Superior temporal gyrus (tissue), 1 donor: Measurements from ENCODE around the gene IPCEF1.
"Not testable (repeated sequence)": the region's sequence is repeated elsewhere in the genome, so short reads cannot be mapped to it uniquely, and the experiment has no call there.

Experiments used
- DNase-seq: peaks from one replicate; pipeline ENCODE4 v3.0.0-alpha.2; 2016; ENCODE audit errors: extremely low spot score

IPCEF1 gene

DNA sequence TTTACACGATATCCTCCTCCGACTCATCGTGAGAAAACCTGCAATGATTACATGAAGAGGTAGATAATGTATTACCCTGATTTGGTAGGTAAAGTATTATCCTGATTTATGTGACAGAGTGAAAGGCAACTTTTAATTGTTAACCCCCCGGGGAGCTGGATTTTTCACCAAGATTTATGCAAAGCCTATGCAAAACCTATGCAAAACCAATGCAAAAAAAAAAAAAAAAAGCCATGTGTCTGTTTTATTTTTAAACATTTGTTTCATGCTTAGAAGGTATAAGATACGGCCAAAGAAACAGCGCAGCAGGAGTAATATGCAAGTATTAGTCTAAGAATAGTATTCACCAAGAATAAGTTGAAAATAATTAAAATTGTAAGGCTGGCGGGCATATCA lies 109.9 kb downstream of the IPCEF1 start:
- no peak for DNase-seq

DNA sequence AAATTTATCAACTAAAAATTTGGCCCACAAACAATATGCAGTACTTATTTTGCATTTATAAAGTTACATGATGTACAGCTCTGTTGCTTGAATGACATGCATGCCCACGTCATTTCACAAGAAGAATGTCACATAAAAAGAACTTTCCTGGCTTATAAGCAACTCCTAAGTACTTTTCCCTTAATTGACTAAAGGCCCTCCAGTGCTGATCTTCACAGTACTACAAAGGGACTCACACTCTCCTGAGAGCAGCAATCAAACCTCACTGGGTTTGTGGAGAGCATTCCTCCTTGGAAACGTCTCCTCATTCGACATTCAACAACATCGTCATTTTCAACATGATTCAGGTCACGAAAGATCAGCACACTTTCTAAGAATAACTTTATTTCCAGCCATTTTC lies 111.1 kb downstream of the IPCEF1 start:
- DNase-seq, result no peak

DNA sequence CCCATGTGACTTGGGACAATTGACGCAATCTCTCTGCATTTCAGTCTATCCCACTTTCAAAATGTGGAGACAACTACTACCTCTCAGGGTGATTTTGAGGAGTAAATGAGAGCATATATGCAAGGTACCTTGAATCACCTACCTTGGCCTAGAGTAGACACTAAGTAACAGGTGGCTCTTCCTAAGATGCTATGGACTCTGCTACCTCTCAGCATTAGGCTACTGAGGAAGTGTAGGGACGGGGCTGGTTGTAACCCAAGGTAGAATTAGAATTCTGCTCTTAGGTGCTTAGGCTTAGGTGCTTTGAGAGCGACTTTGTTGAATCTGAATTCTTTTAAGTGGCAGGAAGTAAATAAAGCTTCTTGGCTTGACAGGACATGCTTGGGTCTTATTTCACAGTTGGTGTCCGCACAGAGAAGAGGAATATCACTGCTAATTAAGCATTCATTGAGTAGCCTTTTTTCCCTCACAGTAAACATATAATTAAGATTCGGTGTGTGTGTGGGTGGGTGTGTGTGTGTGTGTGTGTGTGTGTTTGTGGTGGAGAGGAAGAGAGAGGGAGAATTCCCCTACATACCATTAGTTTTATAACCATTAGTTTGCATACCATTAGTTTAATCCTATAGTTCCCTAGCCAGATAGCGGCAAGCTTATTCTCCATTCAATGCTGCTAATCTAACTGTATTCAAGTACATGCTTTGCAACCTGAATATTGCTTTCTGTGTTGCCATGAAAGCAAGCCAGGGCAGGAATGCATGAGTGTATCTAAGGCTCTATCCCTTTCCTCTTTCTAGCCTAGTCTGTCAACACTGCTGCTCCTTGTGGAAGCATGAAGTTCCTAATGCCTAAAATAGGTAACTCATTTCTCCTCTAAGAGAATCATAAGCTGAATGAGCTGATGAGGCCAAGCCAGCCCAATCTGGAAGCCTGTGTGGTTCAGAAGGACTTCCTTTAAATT lies 112.5 kb downstream of the IPCEF1 start:
- DNase-seq, result peak; percentile 48

DNA sequence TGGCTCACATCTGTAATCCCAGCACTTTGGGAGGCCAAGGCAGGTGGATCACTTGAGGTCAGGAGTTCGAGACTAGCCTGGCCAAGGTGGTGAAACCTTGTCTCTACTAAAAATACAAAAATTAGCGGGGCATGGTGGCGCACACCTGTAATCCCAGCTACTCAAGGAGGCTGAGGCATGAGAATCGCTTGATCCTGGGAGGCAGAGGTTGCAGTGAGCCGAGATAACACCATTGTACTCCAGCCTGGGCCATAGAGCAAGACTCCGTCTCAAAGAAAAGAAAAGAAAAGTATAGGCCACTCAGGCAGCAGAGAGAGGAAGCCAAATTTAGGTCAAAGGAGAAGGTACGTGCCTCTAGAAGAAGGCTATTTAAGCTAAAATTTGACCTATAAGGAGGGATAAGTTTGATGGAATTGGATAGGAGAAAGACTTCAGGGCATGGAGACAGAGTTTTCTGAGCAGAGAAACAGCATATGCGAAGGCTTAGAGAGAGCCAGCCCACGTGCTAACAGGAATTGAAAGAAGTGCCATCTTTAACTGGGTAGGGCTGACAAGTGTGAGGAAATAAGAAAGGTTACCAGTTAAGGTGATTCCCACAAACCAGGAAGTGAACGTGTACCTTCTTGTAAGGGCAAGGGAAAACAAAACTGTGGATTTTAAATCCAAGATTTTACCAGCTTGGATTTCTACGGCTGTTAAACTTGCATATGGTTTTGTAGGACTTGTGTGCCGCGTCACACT lies 113.8 kb downstream of the IPCEF1 start:
- DNase-seq, result no peak

DNA sequence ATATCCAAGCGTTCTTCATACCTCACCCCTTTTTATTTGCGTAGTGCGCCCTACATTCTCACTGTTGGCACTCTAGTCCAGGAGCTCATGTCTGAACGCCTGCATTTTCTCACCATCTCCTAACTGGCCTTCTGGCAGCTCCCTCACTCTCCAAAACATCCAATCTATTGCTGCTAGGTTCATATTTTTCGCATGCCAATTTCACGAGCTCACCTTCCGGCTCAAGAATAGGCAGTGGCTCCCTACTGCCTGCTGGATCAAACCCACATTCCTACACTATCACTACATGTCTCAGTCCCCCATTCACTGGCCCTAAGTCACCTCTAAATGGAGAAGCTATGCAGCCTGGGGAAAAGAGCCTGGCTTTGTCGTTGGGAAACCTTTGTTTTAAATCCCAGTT lies 115.0 kb downstream of the IPCEF1 start:
- no peak for DNase-seq

DNA sequence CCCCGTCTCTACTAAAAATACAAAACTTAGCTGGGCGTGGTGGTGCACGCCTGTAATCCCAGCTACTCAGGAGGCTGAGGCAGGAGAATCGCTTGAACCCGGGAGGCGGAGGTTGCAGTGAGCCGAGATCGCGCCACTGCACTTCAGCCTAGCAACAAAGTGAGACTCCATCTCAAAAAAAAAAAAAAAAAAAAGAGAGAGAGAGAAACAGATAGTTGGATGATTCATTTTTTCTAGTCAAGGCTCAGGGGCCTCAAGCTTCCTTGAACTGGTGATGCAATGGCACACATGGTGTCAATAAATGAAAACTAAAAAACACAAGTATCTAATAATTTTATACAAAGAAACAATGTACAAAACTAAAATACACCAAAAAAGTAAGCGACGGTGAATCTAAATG lies 115.5 kb downstream of the IPCEF1 start:
- DNase-seq, result not testable (repeated sequence)

DNA sequence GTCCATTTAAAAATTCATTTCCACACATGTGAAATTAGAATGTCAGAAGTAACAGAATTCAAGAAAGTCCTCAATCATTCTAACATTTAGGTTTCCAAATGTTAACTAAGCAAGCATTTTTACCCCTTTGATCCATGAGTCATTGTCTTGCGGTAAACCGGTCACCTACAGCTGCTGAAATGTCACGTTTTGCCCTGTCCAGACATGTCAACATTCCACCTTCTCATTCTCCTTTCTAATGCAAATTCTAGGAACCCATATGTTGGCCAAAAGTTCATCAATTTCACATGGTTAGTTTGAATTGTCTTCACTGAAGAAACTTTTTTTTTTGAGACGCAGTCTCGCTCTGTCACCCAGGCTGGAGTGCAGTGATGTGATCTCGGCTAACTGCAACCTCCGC lies 117.2 kb downstream of the IPCEF1 start:
- DNase-seq, result no peak

DNA sequence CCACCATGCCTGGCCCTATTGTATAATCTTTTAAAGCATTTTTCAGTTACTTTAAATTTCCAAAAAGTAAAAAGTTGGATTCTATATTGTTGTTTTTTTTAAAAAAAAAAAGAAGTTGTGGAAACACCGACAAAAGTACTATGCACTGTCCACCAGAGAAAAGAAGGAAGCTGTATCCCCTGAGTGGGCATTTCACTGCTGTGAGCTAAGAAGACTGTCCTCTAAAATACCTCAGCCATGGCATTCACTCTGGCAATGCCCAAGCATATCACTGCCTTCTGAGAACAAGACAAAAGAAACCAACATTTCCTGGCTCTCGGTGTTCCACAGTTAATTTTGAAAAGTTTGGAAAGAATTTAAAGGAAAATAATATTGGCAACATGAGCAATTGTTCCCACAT lies 117.8 kb downstream of the IPCEF1 start:
- no peak for DNase-seq

DNA sequence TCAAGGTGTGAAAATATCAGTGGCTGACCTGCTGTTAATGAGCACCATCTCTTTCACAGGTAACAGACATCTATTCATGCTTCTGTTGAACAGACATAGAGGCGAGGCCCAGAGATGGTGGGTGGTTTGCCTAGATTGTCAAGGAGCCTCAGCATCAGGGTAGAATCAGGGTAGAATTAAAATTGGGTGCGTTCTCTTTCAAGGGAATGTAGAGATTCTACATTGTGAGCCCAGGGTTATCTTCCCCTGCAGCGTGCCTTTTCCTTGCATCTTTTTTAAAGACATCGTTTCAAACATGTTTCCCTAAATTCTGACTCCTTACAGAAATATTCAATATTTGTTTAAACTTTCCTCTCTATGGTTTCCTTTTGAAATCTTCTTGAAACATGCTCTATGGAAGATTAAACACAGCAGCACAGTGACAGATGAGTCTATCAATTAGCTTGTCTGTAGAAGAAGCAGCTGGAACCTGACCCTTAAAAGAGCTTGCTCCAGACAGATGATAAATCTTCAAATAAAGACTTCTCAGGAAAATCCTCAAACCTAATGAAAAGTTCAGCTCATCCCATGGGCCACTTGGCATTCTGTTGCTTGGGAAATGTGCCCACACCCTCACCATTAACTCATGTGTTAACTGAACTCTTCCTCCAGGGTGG lies 119.8 kb downstream of the IPCEF1 start:
- DNase-seq, result no peak

DNA sequence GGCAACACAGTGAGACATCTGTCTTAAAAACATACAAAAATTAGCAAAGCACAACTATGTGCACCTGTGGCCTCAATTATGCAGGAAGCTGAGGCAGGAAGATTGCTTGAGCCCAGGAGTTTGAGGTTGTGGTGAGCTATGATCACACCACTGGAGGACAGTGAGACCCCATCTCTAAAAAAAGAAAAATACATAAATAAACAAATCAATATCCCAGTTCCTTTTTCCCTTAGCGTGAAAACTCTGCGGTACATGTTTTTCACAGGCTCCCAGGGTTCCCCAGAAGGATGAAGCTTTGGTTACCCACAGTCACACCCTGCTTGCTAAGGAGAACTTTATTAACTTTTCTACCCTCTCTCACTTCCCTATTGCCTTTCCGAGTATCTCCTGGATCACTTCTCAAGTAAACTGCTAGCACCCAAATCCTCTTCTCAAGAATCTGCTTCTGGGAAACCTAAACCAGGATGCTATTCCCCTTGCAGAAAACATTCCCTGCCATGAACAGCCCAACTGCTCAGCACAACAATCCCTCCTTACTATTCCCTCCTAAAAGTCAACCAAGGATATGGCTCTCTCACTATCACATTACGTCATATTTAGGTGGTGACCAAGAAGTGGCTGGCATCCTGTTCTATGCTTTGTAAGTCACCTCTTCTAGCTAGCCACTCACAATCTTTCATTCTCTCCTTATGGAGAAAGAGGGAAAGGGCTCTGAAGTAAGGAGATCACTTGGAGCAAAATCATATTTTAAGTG lies 122.4 kb downstream of the IPCEF1 start:
- DNase-seq, result no peak

DNA sequence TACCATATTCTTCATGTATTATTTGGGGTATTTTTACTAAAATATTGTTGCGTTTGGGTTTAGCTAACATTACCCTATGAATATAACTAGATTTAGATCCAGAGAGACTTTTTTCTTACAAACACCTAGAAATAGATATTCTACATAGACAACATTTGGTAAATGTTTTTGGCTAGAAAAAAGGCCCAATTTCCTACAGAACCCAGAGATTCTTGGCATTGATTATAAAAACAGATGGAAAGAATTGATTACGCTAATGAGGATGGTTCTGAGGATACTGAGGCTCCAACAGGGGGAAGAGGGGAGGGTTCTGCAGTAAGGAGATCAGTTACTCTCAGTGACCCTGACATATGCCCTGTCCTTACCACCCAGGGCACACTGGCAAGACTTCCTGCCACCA lies 123.2 kb downstream of the IPCEF1 start:
- DNase-seq, result no peak

DNA sequence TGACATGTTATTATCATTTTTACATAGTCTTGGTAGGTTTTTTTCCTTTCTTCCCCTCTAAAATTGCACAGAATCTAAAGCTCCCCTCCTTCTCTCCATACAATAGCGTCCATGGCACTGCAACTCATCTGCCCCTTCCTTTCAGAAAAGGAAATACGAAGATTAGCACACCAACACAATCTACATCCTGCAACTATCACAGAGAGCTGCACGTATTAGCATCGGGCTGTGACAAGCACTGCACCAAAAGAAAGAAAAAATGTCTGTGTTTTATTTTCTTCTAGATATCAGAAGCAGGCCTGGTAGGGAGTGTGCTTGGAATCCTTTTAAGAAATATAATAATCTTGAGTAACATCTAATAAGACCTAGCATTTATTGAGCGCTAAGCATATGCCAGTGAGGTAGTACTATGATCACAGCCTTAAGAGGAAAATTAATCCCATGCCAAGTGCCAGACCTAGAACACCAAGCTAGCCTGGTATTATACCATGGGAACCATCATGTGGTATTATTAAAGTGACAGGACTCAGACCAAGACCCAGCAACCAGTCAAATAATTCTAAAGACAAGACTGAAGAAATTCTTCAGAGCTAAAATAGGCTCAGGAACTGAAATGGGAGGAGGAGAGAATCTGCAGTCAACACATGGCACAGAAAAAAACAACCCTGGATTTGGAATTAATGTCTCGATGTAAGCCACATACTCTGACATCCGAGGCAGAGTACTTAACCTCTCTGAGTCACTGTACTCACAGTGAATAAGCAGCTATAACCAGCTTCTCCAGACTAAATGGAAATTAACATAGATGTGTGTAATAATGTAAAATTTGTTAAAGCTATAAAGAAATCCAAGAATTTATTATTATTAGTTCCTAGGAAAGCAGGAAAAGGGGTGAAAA lies 124.3 kb downstream of the IPCEF1 start:
- DNase-seq, result no peak

DNA sequence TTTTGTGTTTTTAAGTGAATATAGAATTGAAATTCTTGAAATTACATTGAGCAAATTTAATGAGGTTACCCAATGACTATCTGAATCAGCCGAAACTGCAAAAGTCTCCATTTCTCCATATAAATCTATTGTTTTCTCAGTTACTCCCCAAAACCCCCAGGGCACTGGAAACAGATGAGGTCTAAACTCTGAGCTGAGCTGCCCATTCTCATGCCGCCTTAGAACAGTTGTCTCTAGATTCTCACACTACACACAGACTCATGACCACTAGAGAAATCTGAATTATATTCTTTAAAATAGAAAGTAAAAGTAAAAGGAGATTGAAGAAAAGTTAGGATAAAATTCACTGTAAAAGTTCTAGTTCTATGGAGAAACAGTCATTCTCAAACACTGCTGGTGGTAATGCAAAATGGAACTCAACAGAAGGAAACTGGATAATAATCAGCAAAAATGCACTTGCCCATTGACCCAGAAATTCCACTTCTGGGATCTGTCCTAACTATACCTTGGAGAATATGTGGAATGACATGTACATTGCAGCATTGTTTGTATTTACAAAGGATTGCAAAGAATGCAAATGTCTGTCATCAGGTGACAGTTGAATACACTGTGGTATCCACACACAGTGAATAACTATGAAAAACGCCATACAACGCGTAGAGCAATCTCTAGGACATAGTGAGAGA lies 125.5 kb downstream of the IPCEF1 start:
- no peak for DNase-seq

DNA sequence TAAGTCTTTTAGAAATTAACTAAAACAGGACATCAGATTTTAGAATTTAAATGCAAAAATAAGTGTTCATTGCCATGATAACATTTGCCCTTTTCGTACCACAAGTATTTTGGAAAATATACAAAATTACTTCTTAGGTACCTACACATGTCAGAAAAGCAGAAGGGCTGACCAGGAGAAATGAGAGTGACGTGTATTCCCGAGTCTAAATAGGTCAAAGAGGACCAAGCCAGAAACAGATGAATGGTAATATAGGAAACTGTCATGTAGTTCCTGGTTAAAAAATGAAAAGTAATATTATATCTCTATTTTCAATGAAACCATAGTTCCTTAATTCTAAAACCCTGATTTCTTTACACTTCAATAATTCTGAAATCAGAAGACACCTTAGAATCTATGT lies 126.2 kb downstream of the IPCEF1 start:
- no peak for DNase-seq

DNA sequence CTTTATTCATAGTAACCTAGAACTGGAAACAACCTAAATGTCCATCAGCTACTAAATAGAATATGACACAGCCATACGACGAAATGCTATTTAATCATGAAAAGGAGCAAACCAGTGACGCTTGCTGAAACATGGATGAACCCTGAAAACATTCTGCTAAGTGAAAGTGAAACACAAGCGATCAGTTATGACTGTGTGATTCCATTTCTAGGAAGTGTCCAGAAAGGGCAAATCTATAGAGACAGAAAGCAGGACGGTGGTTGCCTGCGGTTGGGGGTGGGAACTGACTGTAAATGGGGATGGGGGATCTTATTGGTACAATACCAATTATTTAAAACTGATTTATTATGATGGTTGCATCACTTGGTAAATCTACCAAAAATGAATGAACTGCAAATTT lies 126.8 kb downstream of the IPCEF1 start:
- no peak for DNase-seq

DNA sequence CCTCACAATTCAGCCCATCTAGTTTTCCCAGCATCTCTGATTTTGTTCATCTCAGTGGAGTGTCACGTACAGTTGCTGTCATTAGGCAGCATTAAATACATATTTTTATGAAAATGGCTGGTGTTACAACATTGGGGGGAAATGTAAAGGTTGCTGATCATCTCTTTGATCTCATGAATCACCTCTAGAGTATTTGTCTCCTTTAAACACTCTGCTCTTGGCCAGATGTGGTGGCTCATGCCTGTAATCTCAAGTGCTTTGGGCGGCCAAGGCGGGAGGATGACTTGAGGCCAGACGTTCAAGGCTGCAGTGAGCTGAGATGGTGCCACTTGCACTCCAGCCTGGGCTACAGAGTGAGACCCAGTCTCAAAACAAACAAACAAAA lies 128.1 kb downstream of the IPCEF1 start:
- no peak for DNase-seq

DNA sequence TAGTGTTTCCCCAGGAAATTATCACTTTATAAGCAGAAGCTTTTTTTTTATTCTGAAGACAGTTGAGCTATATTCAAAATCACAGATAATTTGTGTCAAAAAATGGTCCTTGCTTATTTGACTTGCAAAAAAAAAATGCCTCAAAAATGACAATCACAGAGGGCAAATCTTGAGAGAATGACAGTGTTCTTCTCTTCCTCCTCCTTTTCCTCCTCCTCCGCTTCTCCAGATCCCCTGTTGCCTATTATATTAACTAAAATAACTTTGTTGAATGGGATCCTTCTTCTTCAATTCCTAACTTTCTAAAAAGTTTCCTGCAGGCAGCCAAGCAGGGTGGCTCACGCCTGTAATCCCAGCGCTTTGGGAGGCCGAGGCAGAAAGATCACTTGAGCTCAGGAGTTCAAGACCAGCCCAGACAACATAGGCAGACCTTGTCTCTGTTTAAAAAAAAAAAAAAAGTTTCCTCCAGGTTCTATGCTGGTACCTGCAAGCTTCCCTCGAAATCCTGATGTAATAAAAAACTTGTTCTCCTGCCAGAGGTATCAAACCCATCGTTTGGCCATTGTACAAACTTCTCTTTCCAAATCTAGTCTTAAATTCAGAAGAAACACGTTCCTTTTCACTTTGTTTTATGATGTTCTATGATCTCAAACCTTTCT lies 128.6 kb downstream of the IPCEF1 start:
- DNase-seq, result no peak

DNA sequence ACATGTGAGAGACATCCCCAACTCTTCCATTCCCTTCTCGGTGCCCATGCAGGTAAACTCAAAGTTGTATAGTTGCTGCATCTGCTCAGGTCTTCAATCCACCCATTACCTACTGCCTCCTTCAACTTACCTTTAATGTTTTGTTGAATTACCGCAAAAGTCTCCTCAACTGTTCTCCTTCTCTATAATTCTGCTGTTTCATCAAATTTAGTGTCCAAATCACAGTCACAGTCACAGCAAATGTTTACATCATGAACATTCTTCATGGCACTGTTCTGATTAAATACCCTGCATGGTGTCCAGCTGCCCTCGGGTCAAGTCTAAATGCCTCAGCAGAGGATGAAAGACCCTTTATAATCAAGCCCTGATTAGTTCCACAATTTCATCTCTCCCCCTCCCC lies 130.1 kb downstream of the IPCEF1 start:
- no peak for DNase-seq

DNA sequence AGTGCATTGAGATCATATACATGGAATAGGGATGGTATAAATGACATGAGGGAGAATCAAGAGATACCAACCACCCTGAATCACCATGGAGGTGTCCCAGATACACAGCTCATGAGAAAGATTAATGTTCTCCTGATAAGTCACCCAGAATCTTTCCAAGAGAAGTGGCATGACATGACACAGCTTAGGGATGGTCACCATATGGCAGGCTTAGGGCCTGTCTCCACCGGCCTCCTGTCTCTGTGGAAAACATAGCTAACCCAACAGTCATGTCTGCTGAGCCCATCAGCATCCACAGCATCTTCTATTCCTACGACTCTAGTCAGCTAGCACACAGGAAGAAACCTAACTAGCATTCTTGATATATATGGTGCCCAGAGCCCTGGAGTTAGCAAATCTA lies 133.3 kb downstream of the IPCEF1 start:
- no peak for DNase-seq

DNA sequence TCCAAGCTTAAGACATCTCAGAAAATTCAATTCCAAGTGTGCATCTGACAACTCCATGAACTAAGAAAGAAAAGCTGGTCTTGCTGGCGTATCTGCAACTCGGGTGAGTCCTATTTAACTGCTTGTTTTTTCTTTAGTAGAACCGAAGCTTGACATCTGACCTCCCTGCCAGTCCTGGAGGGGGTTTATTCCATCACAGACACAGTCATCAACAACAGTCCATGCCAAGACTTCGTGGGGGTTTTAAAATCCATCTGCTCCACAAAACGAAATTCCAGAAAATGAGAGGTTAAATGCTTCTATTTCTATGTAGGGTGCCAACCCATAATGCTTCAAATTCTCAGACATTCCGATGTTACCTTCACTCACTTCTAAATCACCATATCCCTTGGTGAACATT lies 133.9 kb downstream of the IPCEF1 start:
- DNase-seq, result no peak
